Astrocyte (in vitro differentiated cells and primary cell): ENCODE data around the gene ENPP3. TPM values are rescaled to one million over a fixed set of nuclear protein-coding genes. Genes with fewer than 3 reads are reported as not detected.

Experiments used
- DNase-seq: peaks from one replicate; pipeline ENCODE4 v3.0.0-alpha.2; 2010; ENCODE audit warnings: low read depth
- FAIRE-seq: peaks from 2 replicates; lab custom pipeline; 2011; peaks lifted over from hg19 to GRCh38; lab: Jason Lieb, UNC
- H2AFZ ChIP-seq: 2 replicates; pipeline ENCODE4 v1.6.0; 2012; ENCODE audit warnings: low read depth, low read length, inconsistent platforms
- H3K27ac ChIP-seq: 2 replicates; pipeline ENCODE4 v1.5.1; 2011; ENCODE audit warnings: low read depth, low read length, inconsistent platforms
- H3K27me3 ChIP-seq: 2 replicates; pipeline ENCODE4 v1.6.0; 2011; ENCODE audit warnings: low read length, inconsistent platforms; ENCODE audit not compliant: insufficient read depth
- H3K36me3 ChIP-seq: 2 replicates; pipeline ENCODE4 v1.5.1; 2011; ENCODE audit warnings: low read length, inconsistent platforms; ENCODE audit not compliant: insufficient read depth
- H3K4me1 ChIP-seq: 2 replicates; pipeline ENCODE4 v1.5.1; 2011; ENCODE audit warnings: low read length, inconsistent platforms; ENCODE audit not compliant: insufficient read depth
- H3K4me2 ChIP-seq: 2 replicates; pipeline ENCODE4 v1.6.0; 2012; ENCODE audit warnings: low read length, inconsistent platforms
- H3K4me3 ChIP-seq: 2 replicates; pipeline ENCODE4 v1.5.1; 2011; ENCODE audit warnings: low read depth, mild to moderate bottlenecking, low read length, inconsistent platforms; ENCODE audit not compliant: insufficient read depth
- H3K79me2 ChIP-seq: 2 replicates; pipeline ENCODE4 v1.6.0; 2012; ENCODE audit warnings: mild to moderate bottlenecking, low read length, inconsistent platforms; ENCODE audit not compliant: insufficient read depth
- H3K9ac ChIP-seq: 2 replicates; pipeline ENCODE4 v1.6.0; 2012; ENCODE audit warnings: mild to moderate bottlenecking, low read length, inconsistent platforms
- H3K9me3 ChIP-seq: 2 replicates; pipeline ENCODE4 v1.5.1; 2012; ENCODE audit warnings: low read depth, mild to moderate bottlenecking, low read length, inconsistent platforms; ENCODE audit not compliant: insufficient read depth
- H4K20me1 ChIP-seq: 2 replicates; pipeline ENCODE4 v1.6.0; 2012; ENCODE audit warnings: low read length, inconsistent platforms; ENCODE audit not compliant: insufficient read depth
- H3K27ac Mint-ChIP-seq: one replicate; pipeline ENCODE4 v1.8.0; 2021; ENCODE audit warnings: mild to moderate bottlenecking, mixed read lengths; ENCODE audit not compliant: unreplicated experiment
- H3K27me3 Mint-ChIP-seq: one replicate; pipeline ENCODE4 v1.8.0; 2021; ENCODE audit warnings: low read depth, mixed read lengths; ENCODE audit not compliant: unreplicated experiment
- H3K36me3 Mint-ChIP-seq: one replicate; pipeline ENCODE4 v1.8.0; 2021; ENCODE audit warnings: low read depth, mixed read lengths; ENCODE audit not compliant: unreplicated experiment
- H3K4me1 Mint-ChIP-seq: one replicate; pipeline ENCODE4 v1.8.0; 2021; ENCODE audit warnings: low read depth, mixed read lengths; ENCODE audit not compliant: unreplicated experiment
- H3K4me3 Mint-ChIP-seq: one replicate; pipeline ENCODE4 v1.8.0; 2021; ENCODE audit warnings: mild to moderate bottlenecking, moderate library complexity, mixed read lengths; ENCODE audit not compliant: unreplicated experiment
- H3K9me3 Mint-ChIP-seq: one replicate; pipeline ENCODE4 v1.8.0; 2021; ENCODE audit warnings: mild to moderate bottlenecking, mixed read lengths; ENCODE audit not compliant: unreplicated experiment
- CTCF ChIP-seq: IDR thresholded peaks from 2 replicates; pipeline ENCODE4 v1.5.1; 2011; ENCODE audit warnings: low read depth, mild to moderate bottlenecking, inconsistent platforms, low read length, moderate library complexity; ENCODE audit not compliant: insufficient read depth
- EZH2 ChIP-seq: IDR thresholded peaks from 2 replicates; pipeline ENCODE4 v1.6.1; 2012; ENCODE audit warnings: mild to moderate bottlenecking, low read length, inconsistent platforms; ENCODE audit not compliant: insufficient read depth
- total RNA-seq: library from RNA; stranded (reverse); gene quantifications from 2 replicates; pipeline ENCODE4 v1.2.1, GENCODE V29; 2021

Gene ENPP3
- total RNA-seq, 1 donor from 2014 or later: not detected

- H3K27me3 Mint-ChIP-seq: peaks cover 4% of the 10 kb centered on the region
- Histone ChIP-seq H3K4me3 (no peak overlapping the region), H4K20me1 (no peaks in the 10 kb centered on the region), H3K4me2 (no peak overlapping the region), H3K79me2 (no peaks in the 10 kb centered on the region), H3K27ac (no peak overlapping the region), H3K9me3 (no peaks in the 10 kb centered on the region), H3K4me1 (no peaks in the 10 kb centered on the region), H2AFZ (no peak overlapping the region), H3K36me3 (no peaks in the 10 kb centered on the region), H3K9ac (no peak overlapping the region), H3K27me3 (no peaks in the 10 kb centered on the region)
- DNase-seq: peak; percentile 25
- H3K27ac Mint-ChIP-seq: no peak overlapping the region
- H3K4me3 Mint-ChIP-seq: no peak overlapping the region
- no peaks in the 10 kb centered on the region for H3K4me1 Mint-ChIP-seq
- peaks cover 2% of the 10 kb centered on the region for H3K9me3 Mint-ChIP-seq
- no peak for TF ChIP-seq EZH2
- no peak for TF ChIP-seq CTCF
- FAIRE-seq: peak; percentile 23
- no peaks in the 10 kb centered on the region for H3K36me3 Mint-ChIP-seq
Measured at GRCh38 chr6:131773284-131773950, 136.3 kb downstream of the ENPP3 start.

DNA sequence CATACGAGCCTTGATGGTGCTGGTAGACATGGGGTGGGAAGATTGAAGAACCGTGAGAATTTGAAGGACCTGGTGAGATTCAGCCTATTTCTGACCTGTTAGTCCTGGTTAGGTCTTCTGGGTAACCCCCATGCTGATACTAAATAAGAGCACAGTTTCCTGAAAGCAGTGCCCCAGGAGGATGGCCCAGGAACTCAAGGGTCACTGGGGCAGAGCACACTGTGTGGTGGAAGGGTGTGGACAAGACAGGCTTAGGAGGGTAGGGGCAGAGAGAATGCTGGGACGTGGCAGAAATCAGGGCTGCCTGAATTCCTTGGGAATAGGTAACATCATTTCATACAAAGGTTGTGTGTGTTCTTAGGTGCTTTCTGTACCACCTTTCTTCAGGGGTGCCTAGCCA lies 138.8 kb downstream of the ENPP3 start:
- Histone ChIP-seq H3K79me2 (no peaks in the 10 kb centered on the region), H2AFZ (no peak overlapping the region), H3K4me3 (no peak overlapping the region), H3K36me3 (no peaks in the 10 kb centered on the region), H3K9ac (no peak overlapping the region), H3K4me2 (no peak overlapping the region), H3K27ac (no peak overlapping the region), H3K27me3 (no peaks in the 10 kb centered on the region), H3K9me3 (no peaks in the 10 kb centered on the region), H4K20me1 (no peaks in the 10 kb centered on the region), H3K4me1 (no peaks in the 10 kb centered on the region)
- H3K9me3 Mint-ChIP-seq: no peaks in the 10 kb centered on the region
- H3K4me3 Mint-ChIP-seq: no peak overlapping the region
- DNase-seq (no peak), FAIRE-seq (no peak)
- no peaks in the 10 kb centered on the region for H3K4me1 Mint-ChIP-seq
- no peak overlapping the region for H3K27ac Mint-ChIP-seq
- peaks cover 1% of the 10 kb centered on the region for H3K27me3 Mint-ChIP-seq
- TF ChIP-seq CTCF (no peak), EZH2 (no peak)
- no peaks in the 10 kb centered on the region for H3K36me3 Mint-ChIP-seq

- no peak overlapping the region for H3K27ac ChIP-seq
- TF ChIP-seq CTCF (no peak), EZH2 (no peak)
- no peaks in the 10 kb centered on the region for H4K20me1 ChIP-seq
- no peak overlapping the region for H3K4me3 ChIP-seq
- no peak for FAIRE-seq
- Mint-ChIP-seq H3K4me1 (no peaks in the 10 kb centered on the region), H3K36me3 (no peaks in the 10 kb centered on the region), H3K9me3 (no peaks in the 10 kb centered on the region), H3K4me3 (no peak overlapping the region), H3K27me3 (peaks cover 1% of the 10 kb centered on the region), H3K27ac (no peak overlapping the region)
- no peak overlapping the region for H3K9ac ChIP-seq
- H3K4me1 ChIP-seq: no peaks in the 10 kb centered on the region
- H3K36me3 ChIP-seq: no peaks in the 10 kb centered on the region
- H3K79me2 ChIP-seq: no peaks in the 10 kb centered on the region
- H3K9me3 ChIP-seq: no peaks in the 10 kb centered on the region
- H3K4me2 ChIP-seq: no peak overlapping the region
- H3K27me3 ChIP-seq: no peaks in the 10 kb centered on the region
- no peak for DNase-seq
- no peak overlapping the region for H2AFZ ChIP-seq
Measured at GRCh38 chr6:131776985-131777384, 139.9 kb downstream of the ENPP3 start.
